Endometrial microvascular endothelial cells (primary cell): ENCODE results near the gene MYNN. TPM values are rescaled to one million over a fixed set of nuclear protein-coding genes. Genes with fewer than 3 reads are reported as not detected.

Source experiments
- in situ Hi-C: cut with HindIII; loops from 2 replicates; pipeline ENCODE4 v1.10.0; 2017; ENCODE audit warnings: low sequenced_read_pairs, low pct_unique_long_range_greater_than_20kb; ENCODE audit errors: inconsistent ontology term
- total RNA-seq: library from RNA; depleted of rRNA; stranded (reverse); fragments of >200 nt; gene quantifications from one replicate; pipeline ENCODE4 v1.2.3, GENCODE V29; 2015; ENCODE audit errors: inconsistent ontology term

Gene MYNN
- total RNA-seq, 1 donor from 2014 or later: 8.7 TPM

DNA sequence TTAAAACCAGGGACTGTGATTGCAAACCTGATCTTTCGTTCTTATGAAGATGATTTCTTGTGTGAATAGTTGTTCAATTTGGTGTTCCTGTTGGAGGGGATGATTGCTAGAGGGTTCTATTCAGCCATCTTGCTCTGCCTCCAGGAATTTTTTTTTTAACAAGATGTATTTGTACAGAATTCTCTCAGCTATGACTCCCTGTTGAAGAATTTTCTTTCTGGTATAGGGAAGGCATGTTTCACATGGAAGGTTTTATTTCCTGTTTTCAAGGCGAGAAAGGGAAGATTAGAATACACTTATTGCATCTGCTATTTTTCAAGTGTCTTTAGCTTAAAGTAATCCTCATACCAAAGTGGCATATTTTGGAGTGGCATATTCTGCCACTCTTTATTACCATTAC, 45.1 kb downstream of the MYNN start:
- in situ Hi-C loops: no loop called here

DNA sequence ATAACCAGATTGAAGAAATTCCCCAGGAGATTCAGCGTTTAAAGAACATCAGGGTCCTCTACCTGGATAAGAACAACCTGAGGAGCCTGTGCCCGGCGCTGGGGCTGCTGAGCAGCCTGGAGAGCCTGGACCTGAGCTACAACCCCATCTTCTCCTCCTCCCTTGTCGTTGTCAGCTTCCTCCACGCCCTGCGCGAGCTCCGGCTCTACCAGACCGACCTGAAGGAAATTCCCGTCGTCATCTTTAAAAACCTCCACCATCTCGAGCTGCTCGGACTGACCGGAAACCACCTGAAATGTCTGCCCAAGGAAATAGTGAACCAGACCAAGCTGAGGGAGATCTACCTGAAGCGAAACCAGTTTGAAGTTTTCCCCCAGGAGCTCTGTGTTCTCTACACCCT, 48.9 kb downstream of the MYNN start:
- in situ Hi-C loops: no loop called here

DNA sequence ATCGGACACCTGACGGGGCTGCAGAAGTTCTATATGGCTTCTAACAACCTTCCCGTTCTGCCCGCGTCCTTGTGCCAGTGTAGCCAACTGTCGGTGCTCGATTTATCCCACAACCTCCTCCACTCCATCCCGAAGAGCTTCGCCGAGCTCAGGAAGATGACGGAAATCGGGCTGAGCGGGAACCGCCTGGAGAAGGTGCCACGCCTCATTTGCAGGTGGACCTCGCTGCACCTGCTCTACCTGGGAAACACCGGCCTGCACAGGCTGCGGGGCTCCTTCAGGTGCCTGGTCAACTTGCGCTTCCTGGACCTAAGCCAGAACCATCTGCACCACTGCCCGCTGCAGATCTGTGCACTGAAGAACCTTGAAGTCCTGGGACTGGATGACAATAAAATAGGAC, 49.3 kb downstream of the MYNN start:
- in situ Hi-C loops: no loop called here

DNA sequence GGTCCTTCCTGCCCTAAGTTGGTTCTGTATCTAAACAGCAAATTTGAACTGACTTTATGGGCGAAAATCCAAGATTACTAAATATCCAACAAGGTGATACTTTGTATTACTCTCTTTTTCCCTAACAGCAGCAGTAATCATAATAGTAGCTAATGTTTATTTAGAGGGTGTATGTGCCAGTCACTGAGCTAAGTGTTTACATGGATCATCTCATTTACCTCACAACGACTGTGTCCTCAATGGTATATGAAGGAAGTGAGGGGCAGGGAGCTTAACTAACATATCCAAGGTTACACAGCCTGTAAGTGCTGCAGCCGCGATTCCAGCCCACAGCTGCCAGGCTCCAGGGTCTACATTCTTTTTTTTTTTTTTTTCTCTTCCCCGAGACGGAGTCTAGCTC, 49.8 kb downstream of the MYNN start:
- in situ Hi-C loops: no loop called here

DNA sequence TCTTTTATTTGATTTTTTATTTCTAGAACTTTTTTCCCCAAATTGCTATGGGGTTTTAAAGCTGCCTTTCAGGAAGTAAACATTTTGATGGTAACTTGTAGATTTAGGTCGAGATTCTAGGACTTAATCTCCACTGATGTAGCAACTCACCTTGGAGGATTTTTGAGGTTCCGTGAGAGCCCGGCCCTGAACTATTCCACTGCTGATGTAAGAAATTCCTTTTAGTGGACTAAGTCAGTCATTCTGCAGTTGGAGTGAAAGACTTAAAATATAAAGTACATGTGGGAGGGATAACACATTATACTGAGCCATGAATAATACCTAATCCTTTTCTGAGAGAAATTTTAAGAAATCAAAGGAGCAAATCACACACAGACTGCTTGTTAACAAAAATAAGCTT, 52.1 kb downstream of the MYNN start:
- in situ Hi-C loops: no loop called here

DNA sequence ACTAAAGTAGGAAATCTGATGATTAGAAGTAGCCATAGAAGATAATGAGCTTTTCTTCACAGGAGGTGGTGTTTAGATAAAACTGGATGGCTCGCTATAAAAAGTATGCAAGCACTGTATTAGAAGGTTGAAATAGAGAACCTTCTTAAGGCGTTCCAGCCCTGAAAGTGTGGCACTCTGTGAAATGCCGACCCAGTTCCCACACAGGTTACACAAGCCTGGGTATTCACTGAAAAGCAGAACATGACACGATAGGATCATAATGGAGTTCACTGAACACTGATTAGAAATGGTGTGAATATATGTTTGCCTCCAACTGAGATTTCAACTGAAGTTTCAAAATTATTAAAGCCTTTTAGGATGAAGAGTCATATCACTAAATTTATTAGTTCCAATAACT, 54.5 kb downstream of the MYNN start:
- in situ Hi-C loops: no loop called here

DNA sequence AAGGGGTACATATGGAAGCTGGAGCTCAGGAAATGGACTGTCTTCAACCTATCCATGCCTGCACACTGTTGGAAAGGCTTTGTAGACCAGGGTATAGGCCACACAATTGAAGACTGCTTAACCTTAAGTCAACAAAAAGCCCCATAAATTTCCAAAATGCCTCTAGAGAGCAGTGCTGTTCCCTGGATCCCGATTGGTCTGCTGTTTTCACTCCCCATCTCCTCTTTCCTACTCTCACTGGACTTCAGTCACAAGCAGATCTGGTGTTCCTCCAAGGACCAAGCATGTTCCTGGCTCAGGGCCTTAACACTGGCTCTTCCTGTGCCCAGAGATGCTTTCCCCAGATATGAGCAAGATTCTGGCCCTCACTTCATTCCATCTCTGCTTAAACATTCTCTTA, 62.3 kb downstream of the MYNN start:
- in situ Hi-C loops: no loop called here

DNA sequence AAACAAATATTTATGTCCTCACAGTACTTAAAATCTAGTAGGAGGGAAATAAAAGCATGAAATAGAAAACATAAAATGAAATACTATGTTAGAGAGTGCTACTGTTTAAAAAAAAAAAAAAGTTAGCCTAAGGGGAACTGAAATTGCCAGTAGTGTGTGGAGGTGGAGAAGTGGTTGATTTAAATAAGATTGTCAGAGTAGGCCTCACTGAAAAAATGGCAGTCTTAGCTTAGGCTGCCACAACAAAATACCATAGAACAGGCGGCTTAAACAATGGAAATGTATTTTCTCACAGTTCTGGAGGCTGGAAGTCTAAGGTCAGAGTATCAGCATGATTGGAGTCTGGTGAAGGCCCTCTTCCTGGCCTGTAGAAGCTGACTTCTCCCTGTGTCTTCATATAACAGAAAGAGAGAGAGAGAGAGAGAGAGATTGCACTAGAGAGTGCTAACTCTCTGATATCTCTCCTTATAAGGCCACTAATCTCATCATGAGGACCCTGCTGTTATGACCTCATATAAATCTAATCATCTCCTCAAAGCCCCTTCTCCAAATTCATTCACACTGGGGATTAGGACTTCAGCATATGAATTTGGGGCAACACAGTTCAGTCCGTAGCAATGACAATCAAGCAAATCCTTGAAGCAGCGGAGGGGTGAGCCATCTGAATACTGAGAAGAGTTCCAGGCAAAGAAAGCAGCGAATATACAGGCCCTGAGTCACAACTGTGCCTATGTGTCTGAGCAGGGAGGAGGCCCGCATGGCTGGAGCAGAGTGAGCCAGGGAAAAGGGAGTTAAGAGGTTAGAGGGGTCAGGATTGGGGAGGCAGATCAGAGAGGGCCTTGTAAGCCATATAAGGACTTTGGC, 63.1 kb downstream of the MYNN start:
- in situ Hi-C loops: no loop called here

DNA sequence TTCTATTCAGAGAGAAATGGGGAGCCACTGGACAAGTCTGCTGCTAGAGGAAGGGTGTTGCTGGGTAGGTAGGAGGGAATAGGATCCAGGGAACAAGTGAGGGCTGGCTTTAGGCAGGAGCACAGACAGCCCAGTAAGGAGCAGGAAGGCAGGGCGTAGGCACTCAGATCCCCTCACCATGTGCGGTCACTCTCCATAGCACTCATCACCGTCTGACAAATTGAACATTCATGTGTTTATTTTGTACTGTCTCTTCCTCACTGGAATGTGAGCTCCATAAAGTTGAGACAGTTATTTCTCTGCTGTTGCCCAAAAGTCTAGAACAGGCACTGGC, 63.7 kb downstream of the MYNN start:
- in situ Hi-C loops: no loop called here

DNA sequence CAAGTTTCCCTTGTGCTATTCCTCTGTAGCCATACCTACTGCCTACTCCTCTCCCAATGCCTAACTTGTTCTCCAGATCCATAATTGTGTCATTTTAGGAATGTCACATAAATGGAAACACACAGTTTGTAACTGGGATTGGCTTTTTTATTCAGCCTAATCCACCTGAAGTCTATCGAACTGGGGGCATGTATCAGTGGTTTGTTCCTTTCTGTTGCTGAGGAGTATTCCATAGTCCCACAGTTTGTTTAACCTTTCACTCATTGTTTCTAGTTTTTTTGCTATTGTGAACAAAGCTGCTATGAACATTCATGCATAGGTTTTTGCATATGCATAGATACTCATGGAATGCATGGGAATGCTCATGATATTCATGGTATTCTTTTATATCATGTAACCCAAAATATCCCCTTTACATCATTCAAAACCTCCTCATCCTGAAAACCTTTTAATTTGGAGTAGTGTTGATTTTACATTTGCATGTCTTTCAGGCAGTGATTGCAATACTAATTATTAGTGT, 65.4 kb downstream of the MYNN start:
- in situ Hi-C loops: no loop called here

Other genes starting within 250 kb of the MYNN start
- gene MECOM, start 109.7 kb upstream of the MYNN start, total RNA-seq: 60.2 TPM
- gene TERC, start 8.3 kb upstream of the MYNN start, total RNA-seq: 288 TPM
- 2.8 TPM for gene ACTRT3, start 3.8 kb upstream of the MYNN start, total RNA-seq
- gene LRRIQ4, start 39.5 kb downstream of the MYNN start, total RNA-seq: not detected
- 8.6 TPM for gene LRRC34, start 39.5 kb downstream of the MYNN start, total RNA-seq
- gene LRRC31, start 96.5 kb downstream of the MYNN start, total RNA-seq: not detected
- gene SAMD7, start 138.2 kb downstream of the MYNN start, total RNA-seq: not detected
- 24.9 TPM for gene SEC62, start 193.4 kb downstream of the MYNN start, total RNA-seq